MM.1S (cell line): ENCODE data around the gene FLT1.

Experiments used
- DNase-seq: peaks from one replicate; pipeline ENCODE4 v3.0.0-alpha.2; 2015
- H2AFZ ChIP-seq: fragments of 300-600 bp; sonication (generic); 2 replicates; pipeline ENCODE4 v1.6.0; 2016; ENCODE audit warnings: antibody characterized with exemption, low read length
- H3F3A ChIP-seq: fragments of 300-600 bp; sonication (generic); 2 replicates; pipeline ENCODE4 v1.6.1; 2016; ENCODE audit warnings: mild to moderate bottlenecking, antibody characterized with exemption, low read length, moderate library complexity, mixed read lengths; ENCODE audit not compliant: insufficient read depth
- H3K27ac ChIP-seq: fragments of 300-600 bp; sonication (generic); 2 replicates; pipeline ENCODE4 v1.5.1; 2016; ENCODE audit warnings: mild to moderate bottlenecking, low read length
- H3K27me3 ChIP-seq: fragments of 300-600 bp; sonication (generic); replicated peaks from 2 replicates; pipeline ENCODE4 v1.6.0; 2016; ENCODE audit warnings: low read length; ENCODE audit not compliant: insufficient read depth
- H3K36me3 ChIP-seq: fragments of 300-600 bp; sonication (generic); replicated peaks from 2 replicates; pipeline ENCODE4 v1.6.1; 2016; ENCODE audit warnings: mild to moderate bottlenecking, low read length, mixed read lengths; ENCODE audit not compliant: insufficient read depth
- H3K4me1 ChIP-seq: fragments of 300-600 bp; sonication (generic); 2 replicates; pipeline ENCODE4 v1.6.1; 2016; ENCODE audit warnings: low read length, mixed read lengths
- H3K4me2 ChIP-seq: fragments of 300-600 bp; sonication (generic); 2 replicates; pipeline ENCODE4 v1.6.0; 2016; ENCODE audit warnings: low read depth, low read length
- H3K4me3 ChIP-seq: fragments of 300-600 bp; sonication (generic); 2 replicates; pipeline ENCODE4 v1.5.1; 2016; ENCODE audit warnings: low read length, mixed read lengths
- H3K79me2 ChIP-seq: fragments of 300-600 bp; sonication (generic); 2 replicates; pipeline ENCODE4 v1.6.1; 2016; ENCODE audit warnings: mixed run types, low read length, mixed read lengths
- H3K9ac ChIP-seq: fragments of 300-600 bp; sonication (generic); 2 replicates; pipeline ENCODE4 v1.6.1; 2016; ENCODE audit warnings: low read length, mixed read lengths
- H3K9me2 ChIP-seq: fragments of 300-600 bp; sonication (generic); replicated peaks from 2 replicates; pipeline ENCODE4 v1.6.1; 2016; ENCODE audit warnings: mild to moderate bottlenecking, low read length, mixed read lengths; ENCODE audit not compliant: insufficient read depth
- H3K9me3 ChIP-seq: fragments of 300-600 bp; sonication (generic); replicated peaks from 2 replicates; pipeline ENCODE4 v1.6.1; 2016; ENCODE audit warnings: mild to moderate bottlenecking, low read length, mixed read lengths; ENCODE audit not compliant: insufficient read depth
- H4K20me1 ChIP-seq: fragments of 300-600 bp; sonication (generic); 2 replicates; pipeline ENCODE4 v1.6.1; 2016; ENCODE audit warnings: mild to moderate bottlenecking, low read length, moderate library complexity, mixed read lengths; ENCODE audit not compliant: insufficient read depth
- CTCF ChIP-seq: fragments of 300-600 bp; sonication (generic); IDR thresholded peaks from 2 replicates; pipeline ENCODE4 v1.5.1; 2016; ENCODE audit warnings: antibody characterized with exemption, low read length, mixed read lengths
- EZH2 ChIP-seq: fragments of 300-600 bp; sonication (generic); optimal IDR thresholded peaks from 2 replicates; pipeline ENCODE3; 2017; ENCODE audit warnings: low read depth, mild to moderate bottlenecking, antibody characterized with exemption, low read length, mixed read lengths
- EZH2phosphoT487 ChIP-seq: fragments of 300-600 bp; sonication (generic); IDR thresholded peaks from 2 replicates; pipeline ENCODE4 v1.6.1; 2018; ENCODE audit warnings: antibody characterized with exemption, low read length

The FLT1 gene

DNA sequence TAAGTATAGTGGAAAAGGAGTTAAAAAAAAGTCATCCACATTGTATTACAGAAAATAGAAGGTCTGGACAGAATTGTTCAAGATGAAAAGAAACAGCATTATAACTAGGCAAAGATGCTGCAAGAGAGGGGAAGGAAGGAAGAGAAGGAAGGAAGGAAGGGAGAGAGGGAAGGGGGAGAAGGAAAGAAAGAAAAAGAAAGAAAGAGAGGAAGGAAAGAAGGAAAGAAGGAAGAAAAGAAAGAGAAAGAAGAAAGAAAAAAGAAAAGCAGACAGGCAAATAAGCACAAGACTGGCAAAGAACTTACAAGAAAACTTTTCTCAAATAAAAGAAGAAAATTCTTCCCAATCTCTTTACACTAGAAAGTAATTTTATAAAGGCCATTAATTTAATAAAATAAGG, 15.1 kb upstream of the FLT1 start:
- no peaks in the 10 kb centered on the region for H3K9me3 ChIP-seq
- no peaks in the 10 kb centered on the region for H3K79me2 ChIP-seq
- no peak overlapping the region for H3K4me3 ChIP-seq
- no peaks in the 10 kb centered on the region for H3K27me3 ChIP-seq
- TF ChIP-seq CTCF, result no peak
- no peaks in the 10 kb centered on the region for H3K9me2 ChIP-seq
- no peak overlapping the region for H2AFZ ChIP-seq
- no peak overlapping the region for H3K9ac ChIP-seq
- H4K20me1 ChIP-seq, result no peaks in the 10 kb centered on the region
- no peak overlapping the region for H3K4me2 ChIP-seq
- H3K4me1 ChIP-seq, result no peaks in the 10 kb centered on the region
- no peaks in the 10 kb centered on the region for H3K36me3 ChIP-seq
- DNase-seq, result no peak
- H3K27ac ChIP-seq, result no peak overlapping the region
- no peaks in the 10 kb centered on the region for H3F3A ChIP-seq

DNA sequence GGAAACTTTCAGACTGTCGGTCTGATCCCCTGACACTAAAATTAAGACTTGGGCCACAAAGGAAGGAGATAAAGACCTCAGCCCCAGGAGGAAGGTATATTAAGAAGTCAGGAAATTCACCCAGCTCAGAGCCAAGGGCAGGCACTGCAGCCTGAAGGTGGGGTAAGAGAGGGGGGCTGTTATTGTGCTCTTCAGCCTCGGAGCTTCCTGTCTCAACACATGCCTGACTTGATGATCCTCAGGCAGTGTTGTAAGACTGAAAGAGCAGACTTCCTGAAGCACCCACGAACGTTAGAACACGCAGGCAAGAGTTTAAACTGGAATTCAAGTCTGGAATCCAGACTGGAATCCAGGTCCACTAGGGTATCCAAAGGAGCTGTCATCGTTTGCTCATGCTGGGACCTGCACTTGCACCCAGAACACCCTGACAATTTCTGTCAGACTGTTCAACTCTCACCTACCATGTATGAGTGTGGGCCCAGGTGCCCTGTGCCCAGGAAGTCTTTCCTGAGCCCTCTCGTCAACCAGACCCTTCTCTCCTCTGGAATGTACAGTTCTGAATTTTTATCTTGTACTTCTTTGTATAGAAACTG, 10.7 kb upstream of the FLT1 start:
- Histone ChIP-seq H3K4me2 (no peak overlapping the region), H2AFZ (no peak overlapping the region), H3K4me3 (no peak overlapping the region), H3K9me3 (no peaks in the 10 kb centered on the region), H3K27me3 (no peaks in the 10 kb centered on the region), H4K20me1 (no peaks in the 10 kb centered on the region), H3K4me1 (no peaks in the 10 kb centered on the region), H3K79me2 (no peaks in the 10 kb centered on the region), H3K27ac (no peak overlapping the region), H3K36me3 (no peaks in the 10 kb centered on the region), H3F3A (no peaks in the 10 kb centered on the region), H3K9me2 (no peaks in the 10 kb centered on the region), H3K9ac (no peak overlapping the region)
- TF ChIP-seq EZH2phosphoT487 (no peak), CTCF (no peak), EZH2 (no peak)
- DNase-seq, result no peak

- no peaks in the 10 kb centered on the region for H3K27me3 ChIP-seq
- no peaks in the 10 kb centered on the region for H3K36me3 ChIP-seq
- no peaks in the 10 kb centered on the region for H3K9me2 ChIP-seq
- no peaks in the 10 kb centered on the region for H3K9me3 ChIP-seq
- no peaks in the 10 kb centered on the region for H3K79me2 ChIP-seq
- H3K9ac ChIP-seq, result no peak overlapping the region
- no peaks in the 10 kb centered on the region for H3F3A ChIP-seq
- H3K4me2 ChIP-seq, result no peak overlapping the region
- no peak overlapping the region for H3K4me3 ChIP-seq
- H3K4me1 ChIP-seq, result no peaks in the 10 kb centered on the region
- H4K20me1 ChIP-seq, result no peaks in the 10 kb centered on the region
- H3K27ac ChIP-seq, result no peak overlapping the region
- no peak for DNase-seq
- no peak overlapping the region for H2AFZ ChIP-seq
- no peak for TF ChIP-seq EZH2
- TF ChIP-seq CTCF, result no peak
- TF ChIP-seq EZH2phosphoT487, result no peak
These were observed 8.4 kb upstream of the FLT1 start for GRCh38 chr13:28503182-28503967.
